VCaP (cell line): ENCODE data around the gene LRRC28.

Experiments used
- H3K27ac ChIP-seq: fragments of 450-650 bp; 2 replicates; pipeline ENCODE4 v1.5.1; 2017
- TF ChIP-seq, protein P1 (sequence below): fragments of 450-650 bp; conservative IDR thresholded peaks from 2 replicates; pipeline ENCODE4 v1.5.1; 2017; ENCODE audit warnings: mild to moderate bottlenecking, moderate library complexity

Gene LRRC28

DNA sequence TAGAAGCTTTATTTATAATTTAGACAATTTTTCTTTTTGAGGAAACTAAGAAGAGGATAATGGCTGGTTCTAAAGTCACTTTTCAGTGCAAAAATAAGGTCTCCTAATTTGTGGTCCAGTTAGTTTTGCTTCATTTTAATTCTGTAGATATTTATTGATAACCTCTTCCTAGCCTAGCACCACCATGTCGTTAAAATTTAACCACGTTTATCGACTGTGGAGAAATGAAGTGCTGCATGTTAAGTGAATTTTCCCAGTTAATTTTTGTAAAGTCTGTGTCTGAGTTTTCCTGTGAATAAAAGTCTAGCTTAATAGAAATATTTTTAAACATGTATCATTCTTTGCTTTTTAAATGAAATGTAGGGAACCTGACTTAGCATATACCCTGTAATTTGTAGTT lies 16.7 kb downstream of the LRRC28 start:
- TF ChIP-seq, protein P1, sequence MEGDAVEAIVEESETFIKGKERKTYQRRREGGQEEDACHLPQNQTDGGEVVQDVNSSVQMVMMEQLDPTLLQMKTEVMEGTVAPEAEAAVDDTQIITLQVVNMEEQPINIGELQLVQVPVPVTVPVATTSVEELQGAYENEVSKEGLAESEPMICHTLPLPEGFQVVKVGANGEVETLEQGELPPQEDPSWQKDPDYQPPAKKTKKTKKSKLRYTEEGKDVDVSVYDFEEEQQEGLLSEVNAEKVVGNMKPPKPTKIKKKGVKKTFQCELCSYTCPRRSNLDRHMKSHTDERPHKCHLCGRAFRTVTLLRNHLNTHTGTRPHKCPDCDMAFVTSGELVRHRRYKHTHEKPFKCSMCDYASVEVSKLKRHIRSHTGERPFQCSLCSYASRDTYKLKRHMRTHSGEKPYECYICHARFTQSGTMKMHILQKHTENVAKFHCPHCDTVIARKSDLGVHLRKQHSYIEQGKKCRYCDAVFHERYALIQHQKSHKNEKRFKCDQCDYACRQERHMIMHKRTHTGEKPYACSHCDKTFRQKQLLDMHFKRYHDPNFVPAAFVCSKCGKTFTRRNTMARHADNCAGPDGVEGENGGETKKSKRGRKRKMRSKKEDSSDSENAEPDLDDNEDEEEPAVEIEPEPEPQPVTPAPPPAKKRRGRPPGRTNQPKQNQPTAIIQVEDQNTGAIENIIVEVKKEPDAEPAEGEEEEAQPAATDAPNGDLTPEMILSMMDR: no peak
- H3K27ac ChIP-seq: no peak overlapping the region

- H3K27ac ChIP-seq: no peak overlapping the region
- TF ChIP-seq, protein P1: no peak
These were observed 17.1 kb downstream of the LRRC28 start for GRCh38 chr15:99268431-99268830.

DNA sequence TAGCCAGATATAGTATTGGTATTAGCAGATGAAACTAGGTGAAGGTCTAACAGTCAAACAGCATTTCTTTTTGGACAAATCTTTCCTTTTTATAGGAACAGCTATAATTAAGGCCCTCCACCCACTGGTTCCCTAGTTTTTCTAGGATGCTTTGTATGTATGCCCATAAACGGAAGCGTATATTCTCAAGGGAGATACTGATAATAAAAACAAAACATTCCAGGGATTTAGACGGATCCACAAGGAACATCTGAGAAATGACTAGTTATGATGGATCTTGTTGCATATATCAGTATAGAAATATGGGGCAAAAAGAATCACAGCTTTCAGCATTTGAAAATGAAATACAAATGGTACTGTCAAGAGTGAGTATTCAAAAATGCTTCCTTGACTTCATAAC lies 22.5 kb downstream of the LRRC28 start:
- H3K27ac ChIP-seq: no peak overlapping the region
- TF ChIP-seq, protein P1: no peak

DNA sequence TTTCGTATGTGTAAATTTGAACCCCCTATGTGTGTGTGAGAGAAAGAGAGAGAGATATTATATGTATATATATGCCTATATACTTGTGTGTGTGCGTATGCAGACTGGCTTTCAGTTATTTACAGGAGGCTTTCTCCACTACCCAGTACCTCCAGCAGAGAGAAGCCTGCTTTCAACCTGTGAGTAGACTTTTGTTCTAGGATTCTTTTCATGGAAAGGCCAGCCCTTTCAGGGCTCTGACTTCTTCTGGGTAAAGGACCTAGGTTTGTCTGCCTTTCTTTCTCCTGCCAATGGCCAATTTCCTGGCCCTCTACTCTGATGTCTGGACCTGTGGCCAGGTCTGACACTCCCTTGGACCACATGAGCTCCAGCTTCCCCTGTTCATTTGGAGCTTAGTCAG lies 23.8 kb downstream of the LRRC28 start:
- TF ChIP-seq, protein P1: no peak
- H3K27ac ChIP-seq: no peak overlapping the region

DNA sequence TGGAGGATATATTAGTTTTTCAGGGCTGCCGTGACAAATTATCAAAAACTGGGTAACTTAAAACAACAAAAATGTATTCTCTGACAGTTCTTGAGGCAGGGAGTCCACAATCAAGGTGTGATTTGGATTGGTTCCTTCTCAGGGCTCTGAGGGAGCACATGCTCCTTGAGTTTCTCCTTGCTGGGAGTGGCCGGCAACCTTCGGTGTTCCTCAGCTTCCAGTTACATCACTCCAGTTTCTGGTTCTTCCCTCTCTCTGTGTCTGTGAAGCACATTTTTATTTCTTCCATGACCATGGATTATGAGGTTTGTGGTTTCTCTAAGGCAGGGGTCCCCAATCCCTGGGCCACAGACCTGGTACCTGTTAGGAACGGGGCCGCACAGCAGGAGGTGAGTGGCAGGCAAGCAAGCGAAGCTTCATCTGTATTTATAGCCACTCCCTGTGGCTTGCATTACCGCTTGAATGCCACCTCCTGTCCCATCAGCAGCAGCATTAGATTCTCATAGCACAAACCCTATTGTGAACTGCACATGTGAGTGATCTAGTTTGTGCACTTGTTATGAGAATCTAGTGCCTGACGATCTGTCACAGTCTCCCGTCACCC lies 24.3 kb downstream of the LRRC28 start:
- no peak overlapping the region for H3K27ac ChIP-seq
- TF ChIP-seq, protein P1: no peak

DNA sequence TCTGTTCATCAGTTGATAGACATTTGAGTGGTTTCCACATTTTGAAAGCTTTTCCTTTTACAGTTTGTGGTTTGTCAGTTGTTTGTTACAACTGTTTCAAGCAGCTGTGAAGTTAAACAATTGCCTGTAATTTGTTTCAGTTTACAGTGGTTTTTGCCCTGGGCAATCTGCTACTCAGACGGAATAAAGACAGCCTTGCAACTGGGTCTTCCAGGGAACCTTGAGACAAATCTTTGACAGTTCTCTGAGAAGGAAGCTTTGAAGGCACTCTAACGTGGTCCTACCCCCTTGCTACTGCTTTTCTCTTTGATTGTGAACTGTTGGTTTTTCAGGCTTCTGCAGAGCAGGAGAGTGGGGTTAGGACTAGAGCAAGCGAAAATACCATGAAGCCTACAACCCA lies 28.0 kb downstream of the LRRC28 start:
- TF ChIP-seq, protein P1: no peak
- no peak overlapping the region for H3K27ac ChIP-seq

DNA sequence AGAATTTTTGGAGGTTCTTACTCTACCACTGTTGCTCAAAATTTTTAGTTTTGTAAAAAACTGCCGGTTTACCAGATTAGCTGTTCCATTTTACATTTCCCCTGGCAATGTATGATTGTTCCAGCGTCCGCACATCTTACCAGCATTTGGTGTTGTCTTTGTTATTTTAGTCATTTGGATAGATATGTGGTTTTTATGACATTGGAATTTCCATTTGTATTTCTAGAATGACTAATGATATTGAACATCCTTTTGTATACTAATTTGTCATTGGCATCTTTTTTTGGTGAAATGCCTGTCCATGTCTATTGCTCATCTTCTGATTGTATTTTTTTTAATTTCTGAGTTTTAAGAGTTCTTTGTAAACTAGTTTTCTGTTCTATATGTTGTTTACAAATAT lies 28.5 kb downstream of the LRRC28 start:
- no peak overlapping the region for H3K27ac ChIP-seq

More for the DNA sequence above, 28.5 kb downstream of the LRRC28 start:
- TF ChIP-seq, protein P1: no peak
